CD4-positive, alpha-beta T cell treated with Interleukin-17A for 1 hour (primary cell): ENCODE data around the gene PRR23A.
"Not testable (repeated sequence)": the region's sequence is repeated elsewhere in the genome, so short reads cannot be mapped to it uniquely, and the experiment has no call there.

Experiments used
- DNase-seq: peaks from one replicate; pipeline ENCODE4 v3.0.0-alpha.2; 2020

PRR23A gene

DNA sequence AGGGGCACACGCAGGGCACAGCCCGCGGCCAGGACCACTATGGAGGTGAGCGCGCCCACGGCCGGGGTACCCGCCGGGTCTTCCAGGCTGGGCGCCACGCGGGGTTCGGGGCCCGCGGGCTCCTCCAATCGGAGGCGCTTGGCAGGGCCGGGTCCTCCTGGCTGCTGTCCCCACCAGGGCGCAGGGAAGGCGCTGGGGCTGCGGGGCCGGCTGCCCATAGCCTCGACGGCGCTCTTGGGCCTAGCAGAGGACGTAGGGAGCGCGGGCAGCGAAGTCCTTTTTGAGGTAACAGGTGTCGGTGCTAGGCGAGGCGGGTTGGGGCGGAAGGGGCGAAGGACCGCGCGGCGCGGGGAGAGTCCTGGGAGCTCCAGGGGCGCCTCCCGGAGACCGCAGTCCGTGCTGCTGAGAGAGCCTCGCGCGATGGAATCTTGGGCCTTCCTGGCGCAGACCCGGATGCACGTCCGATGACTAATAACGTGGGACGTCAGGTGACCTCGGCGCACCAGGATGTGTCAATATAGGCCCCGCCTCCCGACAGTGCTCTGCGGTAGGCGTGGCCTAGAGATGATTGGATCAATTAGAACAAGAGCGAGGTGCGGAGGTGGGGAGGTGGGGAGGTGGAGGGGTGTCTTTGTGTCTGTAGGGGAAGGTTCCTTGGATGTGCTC is at the start of gene PRR23A:
PRR23A (minus strand) TSS at position 218 of the 666 bp plus-strand sequence; CDS start at position 218, 0 bp downstream.
- no peak for DNase-seq

DNA sequence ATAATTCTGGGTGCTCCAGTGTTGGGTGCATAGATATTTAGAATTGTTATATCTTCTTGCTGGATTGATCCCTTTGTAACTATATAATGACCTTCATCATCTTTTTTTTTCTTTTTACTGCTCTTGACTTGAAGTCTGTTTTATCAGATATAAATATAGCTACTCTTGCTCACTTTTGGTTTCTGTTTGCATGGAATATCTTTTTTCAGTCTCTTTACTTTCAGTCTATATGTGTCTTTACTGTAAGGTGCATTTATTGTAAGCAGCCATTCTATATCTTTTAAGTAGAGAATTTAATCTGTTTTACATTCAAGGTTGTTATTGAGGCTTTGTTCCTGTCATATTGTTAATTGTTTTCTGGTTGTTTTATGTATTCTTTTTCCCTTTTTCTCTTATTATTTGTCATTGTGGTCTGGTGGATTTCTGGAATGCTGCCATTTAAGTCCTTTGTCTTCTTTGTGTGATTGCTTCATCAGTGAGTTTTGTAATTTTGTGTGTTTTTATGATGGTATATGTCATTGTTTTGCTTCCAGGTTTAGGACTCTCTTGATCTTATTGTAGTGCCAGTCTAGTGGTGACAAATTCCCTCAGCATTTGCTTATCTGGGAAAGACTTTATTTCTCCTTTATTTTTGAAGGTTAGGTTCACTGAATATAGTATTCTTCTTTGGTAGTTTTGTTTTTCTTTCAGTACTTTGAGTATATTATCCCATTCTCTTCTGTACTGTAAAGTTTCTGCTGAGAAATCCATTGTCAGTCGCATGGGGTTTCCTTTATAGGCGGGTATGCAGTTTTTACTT is 46.9 kb upstream of the PRR23A start:
- no peak for DNase-seq

DNA sequence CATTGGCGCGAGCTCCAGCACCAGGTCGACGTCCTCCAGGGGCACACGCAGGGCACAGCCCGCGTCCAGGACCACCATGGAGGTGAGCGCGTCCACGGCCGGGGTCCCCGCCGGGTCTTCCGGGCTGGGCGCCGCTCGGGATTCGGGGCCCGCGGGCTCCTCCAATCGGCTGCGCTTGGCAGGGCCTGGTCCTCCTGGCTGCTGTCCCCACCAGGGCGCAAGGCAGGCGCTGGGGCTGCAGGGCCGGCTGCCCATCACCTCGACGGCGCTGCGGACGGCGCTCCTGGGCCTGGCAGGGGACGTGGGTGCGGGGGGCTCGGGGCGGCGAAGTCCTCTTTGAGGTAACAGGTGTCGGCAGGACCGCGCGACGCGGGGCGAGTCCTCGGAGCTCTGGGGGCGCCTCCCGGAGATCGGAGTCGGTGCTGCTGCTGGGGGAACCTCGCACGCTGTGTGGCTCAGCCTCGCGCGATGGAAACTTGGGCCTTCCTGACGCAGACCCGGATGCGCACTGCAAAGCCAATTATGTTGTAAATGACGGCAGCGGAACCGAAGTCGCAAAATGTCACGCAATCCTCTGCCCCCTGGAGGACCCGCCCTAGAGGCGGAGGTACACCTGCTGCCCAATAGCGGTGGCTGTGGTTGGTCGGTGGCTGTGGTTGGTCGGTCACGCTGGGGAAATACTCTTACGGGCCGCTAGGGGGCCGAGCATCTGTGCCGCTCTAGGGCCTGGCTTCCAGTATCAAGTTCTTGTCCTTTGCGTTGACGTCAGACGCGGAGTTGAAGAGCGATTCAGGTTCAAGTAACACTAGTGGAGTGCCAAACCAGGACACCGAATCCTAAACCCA is 38.5 kb upstream of the PRR23A start, which contains the start of gene PRR23C:
PRR23C (minus strand) TSS at position 527 of the 845 bp plus-strand sequence; CDS start at position 255, 272 bp downstream.
- DNase-seq = no peak

DNA sequence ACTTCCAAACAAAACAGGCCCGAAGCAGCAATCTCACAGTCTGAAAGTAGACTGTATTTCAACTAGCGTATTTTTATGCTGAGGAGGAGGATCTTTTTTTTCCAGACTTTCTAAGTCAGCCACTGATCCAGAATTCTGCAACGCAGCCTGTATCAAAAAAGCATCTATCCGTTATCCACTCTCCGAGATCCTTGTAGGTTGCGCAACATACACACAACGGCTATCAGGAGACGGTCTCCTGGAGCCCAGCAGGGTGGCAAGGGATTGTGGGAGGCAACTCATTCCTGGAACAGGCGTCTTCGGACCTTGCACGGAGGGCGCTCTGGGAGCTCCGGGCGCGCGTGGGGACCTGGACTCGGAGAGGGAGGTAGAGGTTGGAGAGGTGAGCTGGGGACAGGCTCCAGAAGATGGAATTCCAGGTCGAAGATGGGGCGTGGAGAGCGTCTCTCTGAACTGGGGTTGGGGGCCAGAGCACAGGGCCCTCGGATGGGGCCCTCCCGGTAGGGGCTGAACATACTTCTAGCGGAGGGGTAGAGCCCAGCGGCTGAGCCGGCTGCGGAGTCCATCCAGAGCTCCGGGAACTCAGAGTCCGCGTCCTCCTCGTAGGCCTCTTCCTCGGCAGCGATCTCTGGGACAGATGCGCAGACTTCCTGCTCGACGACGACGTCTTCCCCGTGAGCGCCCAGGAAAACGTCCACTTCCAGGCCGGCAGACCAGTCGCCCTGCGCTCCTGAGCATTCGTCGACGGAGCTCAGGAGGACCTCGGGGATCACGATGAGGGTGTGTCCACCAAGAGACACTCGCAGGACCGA is 37.7 kb upstream of the PRR23A start:
- DNase-seq = no peak

DNA sequence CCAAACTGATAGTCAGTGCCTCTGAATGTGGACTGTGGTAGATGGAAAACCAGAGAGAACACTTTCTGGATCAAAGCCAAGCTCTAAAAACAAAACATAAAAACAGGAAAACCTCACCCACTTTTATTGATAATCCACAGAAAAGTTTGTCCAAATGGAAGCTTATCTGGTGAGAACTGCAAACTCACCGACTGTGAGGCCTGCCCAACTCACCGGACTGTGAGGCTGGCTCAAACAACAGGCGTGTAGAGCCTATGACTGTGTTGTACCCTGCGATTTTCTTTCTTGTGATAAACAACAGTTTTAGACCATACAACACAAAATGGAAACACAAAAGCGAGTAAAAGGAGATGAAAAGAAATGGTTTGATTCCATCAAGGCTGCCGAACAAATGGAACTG is 31.4 kb upstream of the PRR23A start:
- DNase-seq = no peak

DNA sequence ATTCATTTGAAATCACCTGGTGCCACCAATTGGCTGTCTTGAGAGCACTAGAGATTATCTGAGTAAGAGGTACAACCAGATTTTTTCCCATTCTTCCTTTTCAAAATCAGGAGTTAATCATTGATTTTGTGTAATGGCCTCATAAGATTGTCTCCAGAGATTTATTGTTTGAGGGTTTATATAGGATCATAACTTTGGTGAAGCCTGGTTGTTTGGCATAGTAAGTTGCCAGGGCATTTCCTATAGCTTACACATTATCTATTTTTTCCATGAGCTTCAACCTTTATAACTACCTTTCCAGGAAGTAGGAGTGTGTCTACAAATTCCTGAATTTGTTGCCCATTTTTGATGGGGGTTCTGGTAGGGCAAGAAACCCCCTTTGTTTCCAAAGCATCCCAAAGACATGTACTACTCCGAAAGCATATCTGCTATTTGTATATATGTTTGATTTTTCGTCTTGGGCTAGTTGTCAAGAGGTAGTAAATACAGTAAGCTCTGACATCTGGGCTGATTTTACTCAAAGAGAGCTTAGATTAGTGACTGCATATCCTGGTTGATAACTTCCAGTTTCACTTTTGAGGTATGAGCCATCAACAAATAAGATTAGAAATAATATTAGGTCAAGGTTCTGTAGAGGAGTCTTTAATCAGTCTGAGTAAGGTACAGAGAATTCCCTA is 26.4 kb upstream of the PRR23A start:
- DNase-seq = no peak

DNA sequence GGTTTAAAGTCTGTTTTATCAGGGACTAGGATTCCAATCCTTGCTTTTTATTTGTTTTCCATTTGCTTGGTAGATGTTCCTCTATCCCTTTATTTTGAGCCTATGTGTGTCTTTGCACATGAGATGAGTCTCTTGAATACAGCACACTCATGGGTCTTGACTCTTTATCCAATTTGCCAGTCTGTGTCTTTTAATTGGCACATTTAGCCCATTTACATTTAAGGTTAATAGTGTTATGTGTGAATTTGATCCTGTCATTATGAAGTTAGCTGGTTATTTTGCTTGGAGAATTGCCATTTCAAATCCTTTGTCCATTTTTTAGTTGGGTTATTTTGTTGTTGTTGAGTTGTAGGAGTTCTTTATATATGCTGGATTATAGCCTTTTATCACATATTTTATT is 24.5 kb upstream of the PRR23A start:
- not testable (repeated sequence) for DNase-seq

DNA sequence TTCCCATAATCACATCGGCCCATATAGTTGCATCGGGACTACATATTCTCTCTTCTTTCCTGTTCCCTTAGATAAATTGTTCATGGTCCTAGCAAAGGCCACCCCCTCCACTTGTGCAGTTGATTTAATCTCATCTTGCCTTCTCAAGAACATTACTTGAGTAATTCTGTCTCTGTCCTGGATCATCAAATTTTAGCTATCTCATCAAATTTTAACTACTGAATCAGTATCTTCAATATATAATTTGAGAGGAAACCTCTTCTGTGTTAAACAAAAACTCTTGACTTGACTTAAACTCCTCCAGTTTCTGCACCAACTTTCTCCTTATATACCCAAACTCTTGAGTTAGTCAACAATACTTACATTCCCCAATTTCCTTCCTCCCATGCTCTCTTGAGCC is 18.9 kb upstream of the PRR23A start:
- no peak for DNase-seq

DNA sequence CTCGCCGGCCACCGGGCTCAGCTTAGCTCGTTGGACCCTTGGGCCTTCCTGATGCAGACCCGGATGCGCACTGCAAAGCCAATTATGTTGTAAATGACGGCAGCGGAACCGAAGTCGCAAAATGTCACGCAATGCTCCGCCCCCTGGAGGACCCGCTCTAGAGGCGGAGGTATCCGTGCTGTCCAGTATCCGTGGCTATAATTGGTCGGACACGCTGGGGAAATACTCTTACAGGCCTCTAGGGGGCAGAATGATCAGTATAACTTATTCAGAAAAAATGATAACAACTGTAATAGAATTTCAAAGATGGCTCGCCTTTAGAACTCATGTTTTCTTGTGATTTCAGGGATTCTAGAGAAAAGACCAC is 14.8 kb upstream of the PRR23A start, which contains the start of gene PRR23B:
PRR23B (minus strand) TSS at position 59 of the 367 bp plus-strand sequence. CDS start 265 bp downstream, outside the sequence.
- DNase-seq = no peak

DNA sequence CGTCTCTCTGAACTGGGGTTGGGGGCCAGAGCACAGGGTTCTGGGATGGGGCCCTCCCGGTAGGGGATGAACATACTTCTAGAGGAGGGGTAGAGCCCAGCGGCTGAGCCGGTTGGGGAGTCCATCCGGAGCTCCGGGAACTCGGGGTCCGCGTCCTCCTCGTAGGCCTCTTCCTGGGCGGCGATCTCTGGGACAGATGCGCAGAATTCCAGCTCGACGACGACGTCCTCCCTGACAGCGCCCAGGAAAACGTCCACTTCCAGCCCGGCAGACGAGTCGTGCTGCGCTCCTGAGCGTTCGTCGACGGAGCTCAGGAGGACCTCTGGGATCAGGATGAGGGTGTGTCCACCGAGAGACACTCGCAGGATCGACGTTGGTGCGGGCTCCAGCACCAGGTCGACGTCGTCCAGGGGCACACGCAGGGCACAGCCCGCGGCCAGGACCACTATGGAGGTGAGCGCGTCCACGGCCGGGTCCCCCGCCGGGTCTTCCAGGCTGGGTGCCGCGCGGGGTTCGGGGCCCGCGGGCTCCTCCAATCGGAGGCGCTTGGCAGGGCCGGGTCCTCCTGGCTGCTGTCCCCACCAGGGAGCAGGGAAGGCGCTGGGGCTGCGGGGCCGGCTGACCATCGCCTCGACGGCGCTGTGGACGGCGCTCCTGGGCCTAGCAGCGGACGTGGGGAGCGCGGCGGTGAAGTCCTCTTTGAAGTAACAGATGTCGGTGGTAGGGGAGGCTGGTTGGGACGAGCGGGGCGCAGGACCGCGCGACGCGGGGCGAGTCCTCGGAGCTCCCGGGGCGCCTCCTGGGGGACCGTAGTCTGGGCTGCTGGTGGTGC is 14.2 kb upstream of the PRR23A start:
- no peak for DNase-seq

DNA sequence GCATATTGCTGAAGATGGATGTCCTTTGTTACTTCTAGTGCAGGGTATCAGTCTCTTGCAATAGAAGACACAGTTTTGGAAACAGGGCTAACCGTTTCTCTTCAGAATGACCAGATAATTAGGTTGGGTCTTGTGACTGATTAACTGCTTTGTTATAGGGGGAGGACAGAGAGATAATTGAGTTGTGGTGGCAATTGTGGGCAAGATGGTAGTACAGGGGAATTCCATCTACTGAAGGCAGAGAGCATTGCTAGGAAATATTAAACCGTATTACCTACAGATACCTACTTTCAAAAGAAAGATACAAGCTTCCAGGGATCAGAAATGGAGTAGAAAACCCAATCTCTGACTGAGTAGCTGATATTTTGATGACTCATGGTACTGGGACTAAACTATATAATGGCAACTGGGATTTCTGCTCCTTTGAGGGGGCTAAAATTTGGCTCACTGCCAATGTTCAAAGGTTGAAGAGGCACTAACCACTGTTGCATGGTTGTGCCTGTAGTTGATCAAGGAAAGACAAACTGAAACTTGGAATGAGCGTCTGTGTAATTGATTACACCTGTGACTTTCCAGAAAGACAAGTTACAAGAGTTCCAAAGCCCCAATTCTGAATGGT is 10.5 kb upstream of the PRR23A start:
- no peak for DNase-seq

DNA sequence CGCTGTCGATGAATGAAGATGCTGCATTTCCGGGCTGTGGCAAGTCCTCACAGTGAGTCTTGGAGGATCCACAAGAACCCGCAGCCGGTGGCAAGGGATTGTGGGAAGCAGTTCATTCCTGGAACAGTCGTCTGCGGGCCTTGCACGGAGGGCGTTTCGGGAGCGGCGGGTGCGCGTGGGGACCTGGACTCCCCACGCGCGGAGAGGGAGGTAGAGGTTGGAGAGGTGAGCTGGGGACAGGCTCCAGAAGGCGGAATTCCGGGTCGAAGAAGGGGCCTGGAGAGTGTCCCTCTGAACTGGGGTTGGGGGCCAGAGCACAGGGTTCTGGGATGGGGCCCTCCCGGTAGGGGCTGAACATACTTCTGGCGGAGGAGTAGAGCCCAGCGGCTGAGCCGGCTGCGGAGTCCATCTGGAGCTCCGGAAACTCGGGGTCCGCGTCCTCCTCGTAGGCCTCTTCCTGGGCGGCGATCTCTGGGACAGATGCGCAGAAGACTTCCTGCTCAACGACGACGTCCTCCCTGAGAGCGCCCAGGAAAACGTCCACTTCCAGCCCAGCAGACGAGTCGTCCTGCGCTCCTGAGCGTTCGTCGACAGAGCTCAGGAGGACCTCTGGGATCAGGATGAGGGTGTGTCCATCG is 593 bp downstream of the PRR23A start:
- DNase-seq = no peak

DNA sequence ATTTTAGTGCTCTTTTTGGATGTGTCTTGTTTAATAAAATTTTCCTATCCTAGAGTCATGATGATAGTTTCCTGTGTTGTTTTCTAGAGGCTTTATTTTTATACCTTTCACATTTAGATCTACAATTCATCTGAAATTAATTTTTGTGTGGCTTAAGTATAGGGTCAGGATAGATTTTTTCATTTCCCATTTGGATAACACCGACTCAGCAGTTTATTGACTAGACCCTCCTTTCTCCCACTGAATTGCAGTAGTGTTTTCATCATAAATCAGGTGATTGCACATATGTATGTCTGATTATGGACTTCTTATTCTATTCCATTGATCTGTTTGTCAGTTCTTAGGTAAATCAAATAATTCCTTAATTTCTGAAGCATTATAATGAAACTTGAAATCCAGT is 10.4 kb downstream of the PRR23A start:
- no peak for DNase-seq

DNA sequence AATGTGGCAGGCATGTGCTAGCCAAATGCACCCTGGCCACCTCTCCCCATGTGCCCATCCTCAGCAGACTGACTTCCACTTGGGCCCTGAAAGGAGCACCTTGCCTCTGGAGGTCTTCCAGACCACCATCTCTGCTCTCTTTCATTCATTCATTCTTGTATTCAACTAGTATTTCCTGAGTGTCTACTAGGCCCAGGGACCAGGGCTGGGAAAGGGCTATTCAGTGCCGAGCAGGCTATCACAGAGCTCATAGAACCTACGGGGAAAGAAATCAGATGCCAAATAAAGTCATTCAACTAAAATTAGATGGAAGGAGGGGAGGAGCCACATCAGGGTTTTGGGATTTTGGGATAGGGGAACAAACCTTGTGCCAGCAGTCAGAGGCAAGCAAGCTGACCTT is 18.9 kb downstream of the PRR23A start:
- DNase-seq = no peak

DNA sequence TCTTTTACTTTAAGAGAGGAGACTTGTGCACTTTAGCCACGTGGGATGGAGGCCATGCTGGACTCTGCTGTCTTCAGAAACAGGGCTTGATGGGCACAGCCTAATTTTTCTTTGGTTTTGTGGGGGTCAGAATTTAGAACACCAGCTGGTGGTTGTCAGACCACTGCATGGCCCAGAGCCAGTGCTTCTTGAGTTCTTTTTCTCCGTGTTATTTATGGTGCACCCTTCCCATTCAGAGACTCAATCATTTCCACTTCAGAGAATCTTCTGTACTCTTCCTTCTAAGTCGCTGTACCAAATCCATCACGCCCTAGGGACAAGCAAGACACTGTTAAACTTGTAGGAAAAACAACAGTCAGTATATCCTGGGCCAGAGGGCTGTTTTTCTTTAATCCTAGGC is 20.1 kb downstream of the PRR23A start:
- DNase-seq = no peak

DNA sequence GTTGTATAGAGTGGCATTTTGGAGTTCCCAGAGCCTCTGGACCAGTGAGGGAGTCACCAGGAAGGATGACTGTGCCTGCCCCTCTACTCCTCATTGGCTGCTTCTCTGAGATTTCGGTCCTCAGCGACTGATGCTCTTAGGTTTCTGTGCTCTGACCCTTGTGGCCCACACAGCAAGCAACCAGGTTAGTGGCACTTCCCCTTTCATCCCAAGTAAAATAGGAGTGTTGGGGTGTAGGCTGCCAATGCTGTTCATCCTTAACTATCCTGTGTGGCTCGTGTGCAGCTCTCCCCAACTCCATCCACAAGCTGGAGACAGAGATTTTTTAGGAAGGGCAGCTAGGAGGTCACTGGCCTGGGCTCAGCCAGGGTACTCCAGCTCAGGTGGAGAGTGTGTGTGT is 21.3 kb downstream of the PRR23A start:
- DNase-seq = no peak

DNA sequence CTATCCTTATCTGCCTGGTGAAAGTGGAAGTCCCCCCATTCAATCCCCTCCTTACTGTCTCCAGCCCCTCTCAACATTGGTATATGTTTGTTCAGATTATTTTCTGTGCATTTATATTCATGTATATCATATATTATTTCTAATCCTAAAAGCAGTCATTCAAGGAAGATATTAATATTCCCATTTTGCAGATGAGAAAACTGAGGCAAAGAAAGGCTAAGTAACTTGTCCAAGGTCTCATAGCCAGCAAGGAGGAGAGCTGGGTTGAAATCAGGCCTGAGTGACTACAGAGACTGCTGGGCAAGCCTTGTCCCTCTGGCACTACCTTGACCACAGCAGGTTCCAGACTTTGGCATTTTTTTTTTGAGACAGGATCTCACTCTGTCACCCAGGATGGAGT is 30.0 kb downstream of the PRR23A start:
- DNase-seq = no peak

DNA sequence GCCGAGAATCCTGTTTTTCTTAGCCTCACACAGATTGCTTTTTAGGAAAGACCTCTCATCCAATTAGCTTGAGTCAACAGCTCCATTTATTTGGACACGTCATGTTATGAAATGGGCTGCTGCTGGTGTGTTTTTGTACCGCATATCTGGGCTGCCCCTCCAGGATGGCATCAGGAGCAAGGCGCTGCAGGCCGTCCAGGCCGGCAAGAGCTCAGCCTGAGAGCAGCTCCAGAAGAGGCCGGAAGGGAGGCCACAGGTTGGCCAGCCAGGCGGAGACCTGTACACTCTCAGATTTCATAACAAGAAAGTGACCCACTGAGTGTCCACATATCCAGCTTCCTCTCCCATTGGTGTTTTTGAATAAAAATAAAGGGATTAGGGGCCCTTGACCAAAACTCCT is 30.7 kb downstream of the PRR23A start:
- no peak for DNase-seq

DNA sequence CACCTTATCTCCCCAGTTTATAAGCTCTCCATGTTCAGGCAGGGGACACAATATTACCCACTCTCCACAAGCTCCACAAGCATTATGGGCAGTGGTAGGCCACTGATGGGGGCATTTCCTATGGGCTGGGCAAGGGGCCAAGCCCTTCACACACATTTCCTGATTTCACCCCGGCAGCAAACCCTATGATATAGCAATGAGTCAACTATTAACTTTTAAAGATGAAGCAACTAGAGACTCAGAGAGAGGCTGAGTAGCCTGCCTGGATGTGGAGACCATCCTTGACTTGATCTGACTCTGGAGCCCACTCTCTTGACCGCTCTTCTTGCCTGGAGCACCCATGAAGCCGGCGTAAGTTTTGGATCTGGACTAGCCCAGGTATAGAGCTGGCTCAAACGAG is 31.6 kb downstream of the PRR23A start:
- no peak for DNase-seq

DNA sequence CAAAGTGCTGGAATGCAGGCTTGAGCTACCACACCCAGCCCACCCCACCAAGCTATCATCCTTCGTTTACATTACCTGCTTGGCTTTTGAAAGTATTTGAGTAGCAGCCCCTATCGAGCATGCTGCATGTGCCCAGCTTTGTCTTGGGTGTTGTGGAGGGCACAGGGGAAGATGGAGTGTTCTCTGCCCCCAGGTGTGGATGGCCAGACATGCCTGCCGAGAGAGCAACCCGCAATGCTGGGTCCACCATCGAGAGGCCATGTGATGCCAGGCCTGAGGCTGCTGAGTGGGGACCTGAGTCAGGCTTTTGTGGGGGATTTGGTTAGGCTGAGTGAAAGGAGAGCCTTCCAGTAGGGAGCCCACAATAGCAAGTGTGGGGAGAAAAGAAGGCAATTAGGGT is 33.1 kb downstream of the PRR23A start:
- no peak for DNase-seq
